A549 (cell line): Measurements from ENCODE around the gene ZNF182.
"Not testable (repeated sequence)": the region's sequence is repeated elsewhere in the genome, so short reads cannot be mapped to it uniquely, and the experiment has no call there.

Experiments
- EP300 ChIP-seq, 2 experiments: fragments of >200 bp; sonication (Bioruptor Twin); formaldehyde crosslinking; IDR thresholded peaks; 2 replicates in 1 of 2; 3 replicates in 1 of 2; pipeline ENCODE4 v1.6.1; 2016 to 2017
- ESRRA ChIP-seq: fragments of 150-350 bp; IDR thresholded peaks from 2 replicates; pipeline ENCODE4 v1.6.1; 2014; ENCODE audit warnings: mild to moderate bottlenecking, low read length, borderline replicate concordance
- MAFK ChIP-seq: fragments of 450-650 bp; IDR thresholded peaks from 2 replicates; pipeline ENCODE4 v1.6.1; 2014; ENCODE audit not compliant: partially characterized antibody
- POLR2A ChIP-seq: IDR thresholded peaks from 2 replicates; pipeline ENCODE4 v1.6.1; 2012; ENCODE audit warnings: mild to moderate bottlenecking, low read length
- RAD21 ChIP-seq, 2 experiments: fragments of >200 bp in 1 of 2; sonication (Bioruptor Twin) in 1 of 2; formaldehyde crosslinking in 1 of 2; IDR thresholded peaks in 1 of 2; conservative IDR thresholded peaks in 1 of 2; 2 replicates in 1 of 2; 3 replicates in 1 of 2; pipeline ENCODE4 v1.6.1; 2012 to 2018; ENCODE audit warnings: inconsistent platforms in 1 of 2
- TP53 ChIP-seq: fragments of 250-450 bp; sonication (Bioruptor Pico); IDR thresholded peaks from 2 replicates; pipeline ENCODE4 v1.5.0; 2021; ENCODE audit warnings: mild to moderate bottlenecking, moderate library complexity
- TF ChIP-seq, protein P1 (sequence below): fragments of >200 bp; sonication (Bioruptor Twin); formaldehyde crosslinking; IDR thresholded peaks from 3 replicates; pipeline ENCODE4 v1.5.1; 2016
- TF ChIP-seq, protein P2 (sequence below): fragments of 200-600 bp; sonication (generic); IDR thresholded peaks from 2 replicates; pipeline ENCODE4 v1.6.1; 2016; ENCODE audit warnings: antibody characterized with exemption, mild to moderate bottlenecking, moderate library complexity
- TF ChIP-seq, protein P3 (sequence below): fragments of 450-650 bp; IDR thresholded peaks from 2 replicates; pipeline ENCODE4 v1.6.1; 2014; ENCODE audit warnings: antibody characterized with exemption
- TF ChIP-seq, protein P4 (sequence below): IDR thresholded peaks from 2 replicates; pipeline ENCODE4 v1.6.1; 2012; ENCODE audit warnings: low read depth, borderline replicate concordance
- TF ChIP-seq, protein P5 (sequence below): fragments of >200 bp; sonication (Bioruptor Twin); formaldehyde crosslinking; IDR thresholded peaks from 2 replicates; pipeline ENCODE4 v1.6.1; 2016

DNA sequence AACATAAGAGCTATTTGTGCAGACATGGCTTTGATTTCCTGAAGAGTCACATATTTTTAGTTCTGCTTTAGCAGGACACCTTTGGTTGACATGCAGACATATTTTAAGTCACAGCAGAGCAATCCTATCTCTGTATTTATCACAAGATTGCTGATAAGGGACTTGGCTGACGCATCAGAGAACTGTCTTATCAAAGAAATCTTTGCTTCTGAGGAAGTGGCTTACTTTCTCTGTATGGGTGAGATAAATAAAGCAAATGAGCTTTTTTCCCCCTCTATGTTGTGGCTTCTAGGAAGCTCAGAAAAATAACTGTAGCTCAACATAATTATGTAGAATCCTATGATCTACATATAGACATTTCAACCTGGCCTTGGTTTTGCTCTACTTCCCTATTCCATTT is 16.1 kb upstream of the ZNF182 start:
- TF ChIP-seq, protein P1, sequence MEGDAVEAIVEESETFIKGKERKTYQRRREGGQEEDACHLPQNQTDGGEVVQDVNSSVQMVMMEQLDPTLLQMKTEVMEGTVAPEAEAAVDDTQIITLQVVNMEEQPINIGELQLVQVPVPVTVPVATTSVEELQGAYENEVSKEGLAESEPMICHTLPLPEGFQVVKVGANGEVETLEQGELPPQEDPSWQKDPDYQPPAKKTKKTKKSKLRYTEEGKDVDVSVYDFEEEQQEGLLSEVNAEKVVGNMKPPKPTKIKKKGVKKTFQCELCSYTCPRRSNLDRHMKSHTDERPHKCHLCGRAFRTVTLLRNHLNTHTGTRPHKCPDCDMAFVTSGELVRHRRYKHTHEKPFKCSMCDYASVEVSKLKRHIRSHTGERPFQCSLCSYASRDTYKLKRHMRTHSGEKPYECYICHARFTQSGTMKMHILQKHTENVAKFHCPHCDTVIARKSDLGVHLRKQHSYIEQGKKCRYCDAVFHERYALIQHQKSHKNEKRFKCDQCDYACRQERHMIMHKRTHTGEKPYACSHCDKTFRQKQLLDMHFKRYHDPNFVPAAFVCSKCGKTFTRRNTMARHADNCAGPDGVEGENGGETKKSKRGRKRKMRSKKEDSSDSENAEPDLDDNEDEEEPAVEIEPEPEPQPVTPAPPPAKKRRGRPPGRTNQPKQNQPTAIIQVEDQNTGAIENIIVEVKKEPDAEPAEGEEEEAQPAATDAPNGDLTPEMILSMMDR, result not testable (repeated sequence)
- TF ChIP-seq EP300 (IDR thresholded peaks at IDR 0.05); MAFK; RAD21 (conservative IDR thresholded peaks at IDR 0.05 in 1 of 2, IDR thresholded peaks at IDR 0.05 in 1 of 2); POLR2A; ESRRA; TP53 (CRISPR knock-in tag): not testable (repeated sequence)
- TF ChIP-seq, protein P2, sequence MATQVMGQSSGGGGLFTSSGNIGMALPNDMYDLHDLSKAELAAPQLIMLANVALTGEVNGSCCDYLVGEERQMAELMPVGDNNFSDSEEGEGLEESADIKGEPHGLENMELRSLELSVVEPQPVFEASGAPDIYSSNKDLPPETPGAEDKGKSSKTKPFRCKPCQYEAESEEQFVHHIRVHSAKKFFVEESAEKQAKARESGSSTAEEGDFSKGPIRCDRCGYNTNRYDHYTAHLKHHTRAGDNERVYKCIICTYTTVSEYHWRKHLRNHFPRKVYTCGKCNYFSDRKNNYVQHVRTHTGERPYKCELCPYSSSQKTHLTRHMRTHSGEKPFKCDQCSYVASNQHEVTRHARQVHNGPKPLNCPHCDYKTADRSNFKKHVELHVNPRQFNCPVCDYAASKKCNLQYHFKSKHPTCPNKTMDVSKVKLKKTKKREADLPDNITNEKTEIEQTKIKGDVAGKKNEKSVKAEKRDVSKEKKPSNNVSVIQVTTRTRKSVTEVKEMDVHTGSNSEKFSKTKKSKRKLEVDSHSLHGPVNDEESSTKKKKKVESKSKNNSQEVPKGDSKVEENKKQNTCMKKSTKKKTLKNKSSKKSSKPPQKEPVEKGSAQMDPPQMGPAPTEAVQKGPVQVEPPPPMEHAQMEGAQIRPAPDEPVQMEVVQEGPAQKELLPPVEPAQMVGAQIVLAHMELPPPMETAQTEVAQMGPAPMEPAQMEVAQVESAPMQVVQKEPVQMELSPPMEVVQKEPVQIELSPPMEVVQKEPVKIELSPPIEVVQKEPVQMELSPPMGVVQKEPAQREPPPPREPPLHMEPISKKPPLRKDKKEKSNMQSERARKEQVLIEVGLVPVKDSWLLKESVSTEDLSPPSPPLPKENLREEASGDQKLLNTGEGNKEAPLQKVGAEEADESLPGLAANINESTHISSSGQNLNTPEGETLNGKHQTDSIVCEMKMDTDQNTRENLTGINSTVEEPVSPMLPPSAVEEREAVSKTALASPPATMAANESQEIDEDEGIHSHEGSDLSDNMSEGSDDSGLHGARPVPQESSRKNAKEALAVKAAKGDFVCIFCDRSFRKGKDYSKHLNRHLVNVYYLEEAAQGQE, result not testable (repeated sequence)
- TF ChIP-seq, protein P3, sequence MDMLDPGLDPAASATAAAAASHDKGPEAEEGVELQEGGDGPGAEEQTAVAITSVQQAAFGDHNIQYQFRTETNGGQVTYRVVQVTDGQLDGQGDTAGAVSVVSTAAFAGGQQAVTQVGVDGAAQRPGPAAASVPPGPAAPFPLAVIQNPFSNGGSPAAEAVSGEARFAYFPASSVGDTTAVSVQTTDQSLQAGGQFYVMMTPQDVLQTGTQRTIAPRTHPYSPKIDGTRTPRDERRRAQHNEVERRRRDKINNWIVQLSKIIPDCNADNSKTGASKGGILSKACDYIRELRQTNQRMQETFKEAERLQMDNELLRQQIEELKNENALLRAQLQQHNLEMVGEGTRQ, result not testable (repeated sequence)
- TF ChIP-seq, protein P4, sequence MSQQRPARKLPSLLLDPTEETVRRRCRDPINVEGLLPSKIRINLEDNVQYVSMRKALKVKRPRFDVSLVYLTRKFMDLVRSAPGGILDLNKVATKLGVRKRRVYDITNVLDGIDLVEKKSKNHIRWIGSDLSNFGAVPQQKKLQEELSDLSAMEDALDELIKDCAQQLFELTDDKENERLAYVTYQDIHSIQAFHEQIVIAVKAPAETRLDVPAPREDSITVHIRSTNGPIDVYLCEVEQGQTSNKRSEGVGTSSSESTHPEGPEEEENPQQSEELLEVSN, result not testable (repeated sequence)
- TF ChIP-seq, protein P5, sequence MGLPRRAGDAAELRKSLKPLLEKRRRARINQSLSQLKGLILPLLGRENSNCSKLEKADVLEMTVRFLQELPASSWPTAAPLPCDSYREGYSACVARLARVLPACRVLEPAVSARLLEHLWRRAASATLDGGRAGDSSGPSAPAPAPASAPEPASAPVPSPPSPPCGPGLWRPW, result not testable (repeated sequence)
